Mammary epithelial cell (primary cell): ENCODE data around the gene ACTA1.

Experiments
- EZH2 ChIP-seq: IDR thresholded peaks from 2 replicates; pipeline ENCODE4 v1.6.1; 2012; ENCODE audit warnings: low read length, inconsistent platforms, borderline replicate concordance
- TF ChIP-seq, protein P1 (sequence below), 2 donors: IDR thresholded peaks in 1 of 2; conservative IDR thresholded peaks in 1 of 2; 2 replicates each; pipeline ENCODE4 v1.5.1; 2011 to 2012; ENCODE audit warnings: inconsistent platforms in 2 of 2, low read length in 2 of 2, mild to moderate bottlenecking in 2 of 2, control low read depth in 1 of 2, low read depth in 1 of 2; ENCODE audit not compliant: insufficient read depth in 1 of 2; ENCODE audit errors: extremely low read depth in 1 of 2

- TF ChIP-seq, protein P1, sequence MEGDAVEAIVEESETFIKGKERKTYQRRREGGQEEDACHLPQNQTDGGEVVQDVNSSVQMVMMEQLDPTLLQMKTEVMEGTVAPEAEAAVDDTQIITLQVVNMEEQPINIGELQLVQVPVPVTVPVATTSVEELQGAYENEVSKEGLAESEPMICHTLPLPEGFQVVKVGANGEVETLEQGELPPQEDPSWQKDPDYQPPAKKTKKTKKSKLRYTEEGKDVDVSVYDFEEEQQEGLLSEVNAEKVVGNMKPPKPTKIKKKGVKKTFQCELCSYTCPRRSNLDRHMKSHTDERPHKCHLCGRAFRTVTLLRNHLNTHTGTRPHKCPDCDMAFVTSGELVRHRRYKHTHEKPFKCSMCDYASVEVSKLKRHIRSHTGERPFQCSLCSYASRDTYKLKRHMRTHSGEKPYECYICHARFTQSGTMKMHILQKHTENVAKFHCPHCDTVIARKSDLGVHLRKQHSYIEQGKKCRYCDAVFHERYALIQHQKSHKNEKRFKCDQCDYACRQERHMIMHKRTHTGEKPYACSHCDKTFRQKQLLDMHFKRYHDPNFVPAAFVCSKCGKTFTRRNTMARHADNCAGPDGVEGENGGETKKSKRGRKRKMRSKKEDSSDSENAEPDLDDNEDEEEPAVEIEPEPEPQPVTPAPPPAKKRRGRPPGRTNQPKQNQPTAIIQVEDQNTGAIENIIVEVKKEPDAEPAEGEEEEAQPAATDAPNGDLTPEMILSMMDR (conservative IDR thresholded peaks at IDR 0.05 in 1 of 2, IDR thresholded peaks at IDR 0.05 in 1 of 2; ENCODE audit: extremely low read depth in 1 of 2, insufficient read depth in 1 of 2, low read depth in 1 of 2, low read length in 2 of 2) = no peak
- no peak for TF ChIP-seq EZH2
Observed at GRCh38 chr1:229437443-229437842, 3.5 kb upstream of the ACTA1 start.
